ENCODE data around the gene ARNT2.

The ARNT2 gene

GRCh38 chr15:80620141-80620540, 216.0 kb downstream of the ARNT2 start:
- Histone ChIP-seq H3K4me1 (no peaks in the 10 kb centered on the region), H3K4me3 (no peak overlapping the region), H3K27ac (no peak overlapping the region), H3K36me3 (no peaks in the 10 kb centered on the region), H4K20me1 (no peaks in the 10 kb centered on the region), H3K9ac (no peak overlapping the region), H3K4me2 (no peak overlapping the region), H3K9me3 (peaks cover 16% of the 10 kb centered on the region), H3K27me3 (no peaks in the 10 kb centered on the region)
- TF ChIP-seq Cebpa-rat (IDR thresholded peaks at IDR 0.05): no peak

- H3K4me1 ChIP-seq: no peaks in the 10 kb centered on the region
- H3K27me3 ChIP-seq: no peaks in the 10 kb centered on the region
- H3K4me2 ChIP-seq: no peak overlapping the region
- no peaks in the 10 kb centered on the region for H4K20me1 ChIP-seq
- H3K4me3 ChIP-seq: no peak overlapping the region
- no peak overlapping the region for H3K27ac ChIP-seq
- TF ChIP-seq Cebpa-rat (IDR thresholded peaks at IDR 0.05): no peak
- no peak overlapping the region for H3K9ac ChIP-seq
- H3K36me3 ChIP-seq: no peaks in the 10 kb centered on the region
- peaks cover 16% of the 10 kb centered on the region for H3K9me3 ChIP-seq
Measured at GRCh38 chr15:80620931-80621330, 216.7 kb downstream of the ARNT2 start.

DNA sequence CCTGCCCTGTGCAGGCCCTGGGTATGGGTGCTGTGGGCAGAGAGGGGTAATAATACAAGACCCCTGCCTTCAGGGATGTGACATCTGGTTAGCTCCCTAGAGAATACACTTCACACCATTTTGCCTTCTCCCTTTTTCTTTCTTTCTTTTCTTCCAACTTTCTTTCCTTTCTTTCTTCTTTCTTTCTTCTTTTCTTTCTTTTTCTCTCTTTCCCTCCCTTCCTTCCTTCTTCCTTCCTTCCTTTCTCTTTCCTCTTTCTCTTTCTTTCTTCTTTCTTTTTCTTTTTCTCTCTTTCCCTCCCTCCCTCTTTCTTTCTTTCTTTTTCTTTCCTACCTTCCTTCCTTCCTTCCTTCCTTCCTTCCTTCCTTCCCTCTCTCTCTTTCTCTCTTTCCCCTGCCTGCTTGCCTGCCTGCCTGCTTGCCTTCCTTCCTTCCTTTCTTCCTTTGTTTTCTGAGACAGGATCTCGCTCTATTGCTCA, 222.5 kb downstream of the ARNT2 start:
- no peaks in the 10 kb centered on the region for H4K20me1 ChIP-seq
- no peak overlapping the region for H3K9ac ChIP-seq
- H3K4me3 ChIP-seq: no peak overlapping the region
- no peaks in the 10 kb centered on the region for H3K27me3 ChIP-seq
- TF ChIP-seq Cebpa-rat (IDR thresholded peaks at IDR 0.05): no peak
- no peak overlapping the region for H3K4me2 ChIP-seq
- H3K9me3 ChIP-seq: peaks cover 16% of the 10 kb centered on the region
- no peak overlapping the region for H3K27ac ChIP-seq
- no peaks in the 10 kb centered on the region for H3K36me3 ChIP-seq
- H3K4me1 ChIP-seq: no peaks in the 10 kb centered on the region

DNA sequence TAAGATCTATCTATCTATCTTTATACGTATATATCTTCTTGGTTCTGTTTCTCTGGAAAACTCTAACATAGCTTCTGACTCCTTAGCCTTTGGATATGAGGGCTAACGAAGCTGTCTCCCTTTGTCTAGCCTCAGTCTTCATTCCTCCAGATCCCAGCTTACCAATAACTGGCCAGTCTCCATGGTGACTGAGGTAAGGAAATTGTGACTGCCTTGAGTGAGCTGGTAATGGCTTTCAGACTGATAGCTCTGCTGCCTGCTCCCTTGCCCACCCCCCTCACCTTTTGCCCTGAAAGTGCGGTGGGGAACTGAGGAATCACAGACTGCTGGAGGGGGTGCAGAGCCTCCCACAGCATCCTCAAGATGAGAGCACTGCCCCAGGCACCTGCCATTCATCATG, 225.2 kb downstream of the ARNT2 start:
- Histone ChIP-seq H3K27ac (no peak overlapping the region), H3K36me3 (no peaks in the 10 kb centered on the region), H3K9ac (no peak overlapping the region), H4K20me1 (no peaks in the 10 kb centered on the region), H3K9me3 (no peaks in the 10 kb centered on the region), H3K4me2 (no peak overlapping the region), H3K27me3 (no peaks in the 10 kb centered on the region), H3K4me1 (no peaks in the 10 kb centered on the region), H3K4me3 (no peak overlapping the region)
- no peak for TF ChIP-seq Cebpa-rat (IDR thresholded peaks at IDR 0.05)

DNA sequence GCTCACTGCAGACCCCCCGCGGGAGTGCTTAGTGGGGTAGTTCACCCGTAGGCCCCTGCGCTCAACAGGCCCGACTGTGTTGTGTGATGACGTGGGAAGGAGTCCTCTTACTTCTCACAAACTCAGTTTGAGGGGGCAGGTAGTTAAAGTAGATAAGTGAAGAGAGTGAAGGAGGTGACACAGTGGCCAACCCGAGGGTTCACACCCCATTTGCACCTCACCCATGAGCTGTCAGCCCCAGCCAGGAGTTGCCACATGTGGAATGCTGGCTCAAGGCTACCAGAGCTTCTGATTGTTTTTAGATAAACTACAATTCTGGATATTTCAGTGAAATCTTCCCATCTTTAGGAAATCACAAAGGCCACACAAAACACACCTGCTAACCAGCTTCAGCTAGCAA, 226.8 kb downstream of the ARNT2 start:
- no peaks in the 10 kb centered on the region for H3K36me3 ChIP-seq
- no peak overlapping the region for H3K9ac ChIP-seq
- no peaks in the 10 kb centered on the region for H3K9me3 ChIP-seq
- no peaks in the 10 kb centered on the region for H3K27me3 ChIP-seq
- H3K4me2 ChIP-seq: no peak overlapping the region
- no peak for TF ChIP-seq Cebpa-rat (IDR thresholded peaks at IDR 0.05)
- no peak overlapping the region for H3K4me3 ChIP-seq
- H3K4me1 ChIP-seq: no peaks in the 10 kb centered on the region
- H4K20me1 ChIP-seq: no peaks in the 10 kb centered on the region
- H3K27ac ChIP-seq: no peak overlapping the region

- Histone ChIP-seq H3K27ac (no peak overlapping the region), H3K9ac (no peak overlapping the region), H3K36me3 (no peaks in the 10 kb centered on the region), H3K4me2 (no peak overlapping the region), H3K9me3 (no peaks in the 10 kb centered on the region), H3K4me1 (no peaks in the 10 kb centered on the region), H4K20me1 (no peaks in the 10 kb centered on the region), H3K27me3 (no peaks in the 10 kb centered on the region), H3K4me3 (no peak overlapping the region)
- TF ChIP-seq Cebpa-rat (IDR thresholded peaks at IDR 0.05): no peak
Measured at GRCh38 chr15:80633221-80633620, 229.0 kb downstream of the ARNT2 start.

DNA sequence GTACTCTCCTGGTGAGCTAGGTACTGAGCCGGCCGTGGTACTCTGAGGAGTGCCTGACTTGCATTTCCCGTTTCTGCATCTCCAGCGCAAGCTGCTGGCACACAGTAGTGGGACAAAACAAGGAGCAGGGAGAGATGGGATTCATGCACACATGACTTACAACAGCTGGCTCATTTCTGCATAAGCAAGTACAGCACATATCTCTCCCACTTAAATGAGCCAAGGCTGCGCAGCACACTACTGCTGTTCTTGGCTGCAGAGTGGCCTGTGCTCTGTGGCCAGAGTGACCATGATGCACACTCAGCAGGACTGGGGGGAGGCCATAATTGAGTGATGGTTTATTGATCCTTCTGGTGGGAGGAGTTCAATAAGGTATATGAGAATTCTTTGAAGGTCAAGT, 231.8 kb downstream of the ARNT2 start:
- Histone ChIP-seq H4K20me1 (no peaks in the 10 kb centered on the region), H3K9ac (no peak overlapping the region), H3K4me2 (no peak overlapping the region), H3K9me3 (no peaks in the 10 kb centered on the region), H3K27ac (no peak overlapping the region), H3K36me3 (no peaks in the 10 kb centered on the region), H3K4me1 (no peaks in the 10 kb centered on the region), H3K4me3 (no peak overlapping the region), H3K27me3 (no peaks in the 10 kb centered on the region)
- TF ChIP-seq Cebpa-rat (IDR thresholded peaks at IDR 0.05): no peak

DNA sequence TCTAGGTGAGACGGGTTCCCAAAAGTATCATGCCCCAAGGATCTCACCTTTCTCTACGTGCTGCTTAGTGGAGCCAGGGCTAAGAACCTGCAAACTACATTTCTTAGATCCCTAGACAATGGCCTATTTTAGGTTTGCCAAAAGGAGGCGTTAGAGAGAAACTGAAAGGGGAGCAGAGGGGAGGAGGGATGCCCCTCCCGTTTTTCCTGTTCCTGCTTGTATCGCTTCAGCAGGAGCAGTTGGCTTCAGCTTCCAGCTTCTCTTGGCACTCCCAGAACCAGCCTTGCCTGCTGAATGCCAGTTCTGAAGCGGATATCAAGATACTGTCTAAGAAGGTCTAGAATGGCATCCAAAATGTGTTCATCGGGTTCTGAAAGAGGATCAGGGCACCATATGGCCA, 232.5 kb downstream of the ARNT2 start:
- Histone ChIP-seq H3K4me3 (no peak overlapping the region), H3K4me2 (no peak overlapping the region), H3K27me3 (no peaks in the 10 kb centered on the region), H3K9ac (no peak overlapping the region), H3K9me3 (no peaks in the 10 kb centered on the region), H3K27ac (no peak overlapping the region), H3K36me3 (no peaks in the 10 kb centered on the region), H3K4me1 (no peaks in the 10 kb centered on the region), H4K20me1 (no peaks in the 10 kb centered on the region)
- TF ChIP-seq Cebpa-rat (IDR thresholded peaks at IDR 0.05): no peak

- Histone ChIP-seq H4K20me1 (no peaks in the 10 kb centered on the region), H3K4me1 (no peaks in the 10 kb centered on the region), H3K4me3 (no peak overlapping the region), H3K36me3 (no peaks in the 10 kb centered on the region), H3K9me3 (no peaks in the 10 kb centered on the region), H3K9ac (no peak overlapping the region), H3K4me2 (no peak overlapping the region), H3K27me3 (no peaks in the 10 kb centered on the region), H3K27ac (no peak overlapping the region)
- no peak for TF ChIP-seq Cebpa-rat (IDR thresholded peaks at IDR 0.05)
Measured at GRCh38 chr15:80637747-80638146, 233.6 kb downstream of the ARNT2 start.

DNA sequence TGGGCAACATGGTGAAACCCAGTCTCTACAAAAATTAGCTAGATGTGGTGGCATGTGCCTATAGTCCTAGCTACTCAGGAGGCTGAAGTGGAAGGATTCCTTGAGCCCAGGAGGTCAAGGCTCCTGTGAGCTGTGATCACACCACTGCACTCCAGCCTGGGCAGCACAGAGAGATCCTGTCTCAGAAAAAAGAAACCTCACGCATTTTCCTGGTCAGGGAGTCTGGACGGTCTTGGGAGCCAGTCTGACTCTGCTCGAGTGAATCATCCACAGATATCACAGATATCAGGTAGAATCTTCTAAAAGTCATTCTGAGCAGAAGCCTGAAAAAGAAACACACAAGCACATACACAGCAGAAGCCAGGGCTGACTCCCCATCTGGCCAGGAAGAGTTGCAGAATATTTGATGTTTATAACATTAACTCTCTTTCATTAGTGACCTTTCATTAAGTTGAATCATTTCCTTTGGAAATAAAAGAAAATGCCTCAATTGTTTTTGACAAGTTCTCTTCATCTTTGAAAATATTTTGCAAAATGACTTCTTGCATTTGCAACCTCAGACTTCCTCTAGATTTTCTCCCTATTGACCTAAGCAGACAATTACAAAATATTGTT, 234.5 kb downstream of the ARNT2 start:
- Histone ChIP-seq H3K4me1 (peaks cover 8% of the 10 kb centered on the region), H4K20me1 (no peaks in the 10 kb centered on the region), H3K4me3 (no peak overlapping the region), H3K36me3 (no peaks in the 10 kb centered on the region), H3K9me3 (no peaks in the 10 kb centered on the region), H3K9ac (no peak overlapping the region), H3K4me2 (no peak overlapping the region), H3K27me3 (no peaks in the 10 kb centered on the region), H3K27ac (no peak overlapping the region)
- no peak for TF ChIP-seq Cebpa-rat (IDR thresholded peaks at IDR 0.05)

DNA sequence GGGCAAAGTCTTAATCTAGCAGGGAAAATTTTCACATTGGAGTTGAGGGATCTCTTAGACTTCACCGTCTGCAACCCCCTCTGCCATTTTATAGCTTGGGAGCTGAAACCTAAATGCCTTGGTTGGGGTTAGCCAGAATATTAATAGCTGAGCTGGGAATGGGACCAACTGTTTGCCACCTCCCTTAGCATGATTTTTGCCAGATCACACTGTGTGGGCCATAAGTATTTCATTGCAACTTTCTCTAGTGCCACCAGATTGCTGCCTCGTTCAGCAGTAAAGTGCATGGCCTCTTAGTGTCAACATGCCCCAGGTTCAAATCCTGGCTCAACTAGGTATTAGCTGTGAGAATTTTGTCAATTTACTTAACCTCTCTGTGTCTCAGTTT, 235.0 kb downstream of the ARNT2 start:
- no peak for TF ChIP-seq Cebpa-rat (IDR thresholded peaks at IDR 0.05)
- Histone ChIP-seq H3K36me3 (no peaks in the 10 kb centered on the region), H3K27me3 (no peaks in the 10 kb centered on the region), H4K20me1 (no peaks in the 10 kb centered on the region), H3K4me1 (peaks cover 13% of the 10 kb centered on the region), H3K27ac (no peak overlapping the region), H3K9ac (no peak overlapping the region), H3K4me3 (no peak overlapping the region), H3K9me3 (no peaks in the 10 kb centered on the region), H3K4me2 (no peak overlapping the region)
